ENCODE results near the gene ZMAT3. TPM values are rescaled to one million over a fixed set of nuclear protein-coding genes. Genes with fewer than 3 reads are reported as not detected.

Gene ZMAT3
- total and polyA plus RNA-seq, 8 donors: 1.4 to 13.1 (median 9.0) TPM

DNA sequence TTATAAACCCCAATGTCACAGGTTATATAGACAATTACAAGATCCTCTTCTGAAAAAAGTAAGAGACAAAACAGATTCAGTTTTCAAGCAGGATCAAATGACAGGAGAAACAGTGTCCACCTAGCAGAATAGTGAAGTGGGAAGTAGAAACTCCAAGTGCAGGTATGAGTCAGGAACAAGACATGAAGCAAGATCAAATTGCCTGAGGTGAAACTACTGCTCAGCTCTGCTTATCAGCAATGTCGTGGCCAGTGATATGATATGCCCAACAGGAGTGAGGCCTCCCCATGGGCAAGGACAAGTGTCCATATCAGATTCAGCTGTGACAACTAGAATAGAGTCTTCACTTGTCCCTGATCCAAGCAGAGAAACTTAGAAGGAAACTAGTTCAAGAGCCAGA, 100.0 kb downstream of the ZMAT3 start:
- no peak for DNase-seq
- WGBS, 2 donors: 18 to 19% methylated on average over 1 of the region's 1 CpG
- Histone ChIP-seq H3K36me3 (no peaks in the 10 kb centered on the region), H3K4me3 (no peak overlapping the region), H3K4me1 (peaks cover 0 to 8% (median 4%) of the 10 kb centered on the region in 3 donors), H3K27ac (no peak overlapping the region), H3K9me3 (no peaks in the 10 kb centered on the region), H3K27me3 (no peaks in the 10 kb centered on the region)
- ATAC-seq: no peak
- TF ChIP-seq, protein P1, sequence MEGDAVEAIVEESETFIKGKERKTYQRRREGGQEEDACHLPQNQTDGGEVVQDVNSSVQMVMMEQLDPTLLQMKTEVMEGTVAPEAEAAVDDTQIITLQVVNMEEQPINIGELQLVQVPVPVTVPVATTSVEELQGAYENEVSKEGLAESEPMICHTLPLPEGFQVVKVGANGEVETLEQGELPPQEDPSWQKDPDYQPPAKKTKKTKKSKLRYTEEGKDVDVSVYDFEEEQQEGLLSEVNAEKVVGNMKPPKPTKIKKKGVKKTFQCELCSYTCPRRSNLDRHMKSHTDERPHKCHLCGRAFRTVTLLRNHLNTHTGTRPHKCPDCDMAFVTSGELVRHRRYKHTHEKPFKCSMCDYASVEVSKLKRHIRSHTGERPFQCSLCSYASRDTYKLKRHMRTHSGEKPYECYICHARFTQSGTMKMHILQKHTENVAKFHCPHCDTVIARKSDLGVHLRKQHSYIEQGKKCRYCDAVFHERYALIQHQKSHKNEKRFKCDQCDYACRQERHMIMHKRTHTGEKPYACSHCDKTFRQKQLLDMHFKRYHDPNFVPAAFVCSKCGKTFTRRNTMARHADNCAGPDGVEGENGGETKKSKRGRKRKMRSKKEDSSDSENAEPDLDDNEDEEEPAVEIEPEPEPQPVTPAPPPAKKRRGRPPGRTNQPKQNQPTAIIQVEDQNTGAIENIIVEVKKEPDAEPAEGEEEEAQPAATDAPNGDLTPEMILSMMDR (IDR thresholded peaks at IDR 0.05): no peak
- no peak for FAIRE-seq
- intact Hi-C loops (cut with DNase I): no loop called here

DNA sequence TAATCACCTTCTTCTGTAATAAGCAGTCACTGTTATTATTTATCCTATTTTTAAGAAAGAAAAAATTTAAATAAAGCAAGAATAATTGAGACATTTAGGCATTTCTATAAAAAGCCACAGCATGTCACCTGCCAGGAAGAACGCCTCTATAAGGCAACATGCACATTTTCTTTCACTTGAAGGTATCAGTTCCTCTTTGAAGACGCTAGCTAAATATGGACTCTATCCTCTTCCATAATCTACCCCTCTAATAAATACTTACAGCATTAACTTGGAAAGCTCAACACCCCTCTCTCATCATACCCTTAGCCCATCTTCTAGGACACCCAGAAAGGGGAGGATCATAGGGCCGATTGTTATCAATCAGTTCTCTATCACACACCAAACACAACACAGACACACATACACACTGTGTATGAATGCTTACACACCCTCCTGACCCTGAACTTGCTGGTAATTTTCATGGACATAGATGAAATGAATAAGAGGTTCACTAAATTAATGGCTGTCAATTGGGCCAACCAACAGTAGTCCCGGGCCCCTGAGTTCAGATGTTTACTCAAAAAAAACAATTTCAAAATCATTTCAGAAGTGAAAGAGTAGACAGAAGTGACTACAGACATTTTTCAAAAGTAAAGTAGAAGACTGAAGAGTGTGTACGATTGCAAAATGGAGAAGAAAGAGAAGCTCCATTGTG, 102.5 kb downstream of the ZMAT3 start:
- no peaks in the 10 kb centered on the region for H3K27me3 ChIP-seq
- H3K36me3 ChIP-seq: no peaks in the 10 kb centered on the region
- no peaks in the 10 kb centered on the region for H3K9me3 ChIP-seq
- TF ChIP-seq, protein P1 (IDR thresholded peaks at IDR 0.05): no peak
- DNase-seq (no peak), FAIRE-seq (no peak), ATAC-seq (no peak)
- H3K4me3 ChIP-seq: no peak overlapping the region
- 71 to 74% methylated on average over 5 of the region's 5 CpGs for WGBS, 2 donors
- H3K4me1 ChIP-seq: peaks cover 0 to 13% (median 5%) of the 10 kb centered on the region in 3 donors
- intact Hi-C loops (cut with DNase I): loop anchor here in 2 of 3 donors (10.0 kb wide), 1 partner anchor 534 kb away; no protein-coding TSS in a partner anchor
- H3K27ac ChIP-seq: no peak overlapping the region

Other genes with a start within 250 kb of the ZMAT3 start
- gene PIK3CA, start 76.5 kb upstream of the ZMAT3 start, total RNA-seq: 10 to 100 TPM in 2 of 6 donors, 1 to 10 TPM in 4; 5.9 to 15.6 (median 7.2) TPM
- 1 to 10 TPM; 1.6 to 3.2 TPM for gene PIK3CA, start 76.5 kb upstream of the ZMAT3 start, polyA plus RNA-seq
- gene KCNMB3, start 179.3 kb upstream of the ZMAT3 start, total RNA-seq: 1 to 10 TPM; 1.4 to 3.2 (median 3.0) TPM
- 1 to 10 TPM; 4.3 to 7.8 TPM for gene KCNMB3, start 179.3 kb upstream of the ZMAT3 start, polyA plus RNA-seq

All from pancreas (tissue), 10 donors.